ENCODE results near the gene ZNF622.

Gene ZNF622

GRCh38 chr5:16411235-16411634 is 54.4 kb downstream of the ZNF622 start:
- H3K36me3 Mint-ChIP-seq (ENCODE audit: low read depth), result no peaks in the 10 kb centered on the region
- peaks cover 2% of the 10 kb centered on the region for H3K27me3 Mint-ChIP-seq (ENCODE audit: low read depth)
- H3K4me1 Mint-ChIP-seq, result no peaks in the 10 kb centered on the region
- TF ChIP-seq, protein P1, sequence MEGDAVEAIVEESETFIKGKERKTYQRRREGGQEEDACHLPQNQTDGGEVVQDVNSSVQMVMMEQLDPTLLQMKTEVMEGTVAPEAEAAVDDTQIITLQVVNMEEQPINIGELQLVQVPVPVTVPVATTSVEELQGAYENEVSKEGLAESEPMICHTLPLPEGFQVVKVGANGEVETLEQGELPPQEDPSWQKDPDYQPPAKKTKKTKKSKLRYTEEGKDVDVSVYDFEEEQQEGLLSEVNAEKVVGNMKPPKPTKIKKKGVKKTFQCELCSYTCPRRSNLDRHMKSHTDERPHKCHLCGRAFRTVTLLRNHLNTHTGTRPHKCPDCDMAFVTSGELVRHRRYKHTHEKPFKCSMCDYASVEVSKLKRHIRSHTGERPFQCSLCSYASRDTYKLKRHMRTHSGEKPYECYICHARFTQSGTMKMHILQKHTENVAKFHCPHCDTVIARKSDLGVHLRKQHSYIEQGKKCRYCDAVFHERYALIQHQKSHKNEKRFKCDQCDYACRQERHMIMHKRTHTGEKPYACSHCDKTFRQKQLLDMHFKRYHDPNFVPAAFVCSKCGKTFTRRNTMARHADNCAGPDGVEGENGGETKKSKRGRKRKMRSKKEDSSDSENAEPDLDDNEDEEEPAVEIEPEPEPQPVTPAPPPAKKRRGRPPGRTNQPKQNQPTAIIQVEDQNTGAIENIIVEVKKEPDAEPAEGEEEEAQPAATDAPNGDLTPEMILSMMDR (IDR thresholded peaks at IDR 0.05; ENCODE audit: unreplicated experiment in 3 of 3), result no peak
- no peaks in the 10 kb centered on the region for H3K9me3 Mint-ChIP-seq
- no peak overlapping the region for H3K27ac Mint-ChIP-seq
- no peak overlapping the region for H3K4me3 Mint-ChIP-seq

DNA sequence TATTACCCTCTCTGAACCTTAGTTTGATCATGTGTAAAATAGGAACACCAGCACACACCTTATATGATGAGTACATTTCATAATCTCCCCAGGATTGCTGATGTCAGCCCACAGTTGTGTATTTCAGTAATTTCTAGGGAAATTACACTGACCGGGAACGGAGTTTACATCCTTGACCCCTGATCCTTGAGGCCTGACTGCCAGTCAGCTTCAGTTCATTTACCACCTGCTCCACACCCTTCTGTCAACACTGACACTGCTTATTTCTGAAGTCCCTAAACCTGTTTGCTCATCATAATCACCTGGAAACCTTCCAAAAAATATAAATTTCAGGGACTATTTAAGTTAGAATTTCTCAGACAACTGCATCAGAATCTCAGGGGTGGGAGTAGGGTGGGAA is 55.3 kb downstream of the ZNF622 start:
- H3K9me3 Mint-ChIP-seq, result no peaks in the 10 kb centered on the region
- no peaks in the 10 kb centered on the region for H3K27me3 Mint-ChIP-seq (ENCODE audit: low read depth)
- TF ChIP-seq, protein P1 (IDR thresholded peaks at IDR 0.05; ENCODE audit: unreplicated experiment in 3 of 3), result no peak
- H3K4me1 Mint-ChIP-seq, result no peaks in the 10 kb centered on the region
- no peak overlapping the region for H3K4me3 Mint-ChIP-seq
- H3K36me3 Mint-ChIP-seq (ENCODE audit: low read depth), result no peaks in the 10 kb centered on the region
- H3K27ac Mint-ChIP-seq, result no peak overlapping the region

DNA sequence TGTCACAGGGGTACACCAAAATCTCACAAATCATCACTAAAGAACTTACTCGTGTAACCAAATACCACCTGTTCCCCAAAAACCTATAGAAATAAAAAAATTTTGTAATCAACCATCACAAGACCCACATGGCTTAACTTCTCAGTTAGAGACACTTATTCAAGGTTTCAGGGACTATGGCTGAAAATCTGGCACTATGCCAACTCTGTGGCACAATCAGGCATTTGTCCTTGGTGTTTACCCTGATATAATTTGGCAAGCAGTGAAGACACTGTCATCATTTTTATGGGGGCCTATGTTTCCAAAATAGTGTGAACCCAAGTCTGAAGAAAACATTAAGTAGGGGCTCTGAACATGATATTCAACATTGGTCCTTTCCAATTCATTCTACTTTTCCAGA is 59.0 kb downstream of the ZNF622 start:
- Mint-ChIP-seq H3K4me1 (no peaks in the 10 kb centered on the region), H3K27me3 (ENCODE audit: low read depth) (no peaks in the 10 kb centered on the region), H3K36me3 (ENCODE audit: low read depth) (no peaks in the 10 kb centered on the region), H3K4me3 (no peak overlapping the region), H3K27ac (no peak overlapping the region), H3K9me3 (no peaks in the 10 kb centered on the region)
- TF ChIP-seq, protein P1 (IDR thresholded peaks at IDR 0.05; ENCODE audit: unreplicated experiment in 3 of 3), result no peak

DNA sequence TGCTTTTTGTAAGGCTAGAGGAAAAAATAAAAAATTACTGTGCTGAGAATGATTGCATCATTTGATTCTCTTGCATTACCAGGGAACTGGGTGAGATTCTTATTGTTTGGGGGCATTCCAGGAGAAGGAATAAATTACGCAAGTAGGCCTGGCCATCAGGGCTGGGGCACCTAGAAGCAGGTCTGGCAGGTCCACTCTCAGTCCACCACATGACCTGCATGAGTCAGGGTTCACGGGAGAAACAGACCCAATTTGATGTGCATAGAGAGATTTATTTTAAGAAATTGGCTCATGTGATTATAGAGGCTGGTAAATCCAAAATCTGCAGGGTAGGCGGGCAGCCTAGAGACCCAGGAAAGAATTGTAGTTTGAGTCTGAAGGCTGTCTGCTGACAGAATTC is 59.6 kb downstream of the ZNF622 start:
- no peak overlapping the region for H3K27ac Mint-ChIP-seq
- TF ChIP-seq, protein P1 (IDR thresholded peaks at IDR 0.05; ENCODE audit: unreplicated experiment in 3 of 3), result no peak
- H3K36me3 Mint-ChIP-seq (ENCODE audit: low read depth), result no peaks in the 10 kb centered on the region
- no peaks in the 10 kb centered on the region for H3K4me1 Mint-ChIP-seq
- no peaks in the 10 kb centered on the region for H3K27me3 Mint-ChIP-seq (ENCODE audit: low read depth)
- H3K4me3 Mint-ChIP-seq, result no peak overlapping the region
- no peaks in the 10 kb centered on the region for H3K9me3 Mint-ChIP-seq
